HG02571 (cell line): ENCODE data around the gene SHANK1.

ENCODE experiments used
- ATAC-seq: cut with Tn5 transposase; IDR thresholded peaks from one replicate; pipeline ENCODE4 v1.9.1; 2021; ENCODE audit warnings: mild to moderate bottlenecking, moderate library complexity; ENCODE audit not compliant: unreplicated experiment

The SHANK1 gene

GRCh38 chr19:50713556-50714236 is 5.9 kb downstream of the SHANK1 start:
- ATAC-seq: no peak

- no peak for ATAC-seq
These were observed 6.8 kb downstream of the SHANK1 start for GRCh38 chr19:50712833-50713232.

GRCh38 chr19:50711805-50712204 is 7.8 kb downstream of the SHANK1 start:
- ATAC-seq: no peak

- ATAC-seq: no peak
These were observed 8.4 kb downstream of the SHANK1 start for GRCh38 chr19:50711196-50711595.

- ATAC-seq: no peak
These were observed 9.0 kb downstream of the SHANK1 start for GRCh38 chr19:50710612-50711011.

GRCh38 chr19:50710094-50710493 is 9.5 kb downstream of the SHANK1 start:
- no peak for ATAC-seq

- ATAC-seq: no peak
These were observed 11.3 kb downstream of the SHANK1 start for GRCh38 chr19:50708179-50708879.

- no peak for ATAC-seq
These were observed 13.2 kb downstream of the SHANK1 start for GRCh38 chr19:50706387-50706786.

GRCh38 chr19:50705422-50706019 is 14.1 kb downstream of the SHANK1 start:
- no peak for ATAC-seq

- ATAC-seq: no peak
These were observed 15.4 kb downstream of the SHANK1 start for GRCh38 chr19:50703915-50704796.

GRCh38 chr19:50702871-50703829 is 16.5 kb downstream of the SHANK1 start:
- ATAC-seq: no peak

GRCh38 chr19:50702158-50702870 is 17.3 kb downstream of the SHANK1 start:
- no peak for ATAC-seq

- no peak for ATAC-seq
These were observed 18.1 kb downstream of the SHANK1 start for GRCh38 chr19:50701367-50701985.

- ATAC-seq: no peak
These were observed 22.0 kb downstream of the SHANK1 start for GRCh38 chr19:50697414-50698124.

GRCh38 chr19:50696094-50696483 is 23.5 kb downstream of the SHANK1 start:
- no peak for ATAC-seq

GRCh38 chr19:50695251-50696093 is 24.1 kb downstream of the SHANK1 start:
- ATAC-seq: no peak

GRCh38 chr19:50694815-50695145 is 24.8 kb downstream of the SHANK1 start:
- ATAC-seq: no peak
